LHCN-M2 (cell line): ENCODE results near the gene ALPI. TPM values are rescaled to one million over a fixed set of nuclear protein-coding genes. Genes with fewer than 3 reads are reported as not detected.
"Not testable (repeated sequence)": the region's sequence is repeated elsewhere in the genome, so short reads cannot be mapped to it uniquely, and the experiment has no call there.

ENCODE experiments used
- DNase-seq: peaks from one replicate; pipeline ENCODE4 v3.0.0-alpha.2; 2012; ENCODE audit warnings: low read depth
- total RNA-seq: library from RNA; depleted of rRNA; stranded (reverse); fragments of >200 nt; gene quantifications from 2 replicates; pipeline ENCODE4 v1.2.3, GENCODE V29; 2014

Gene ALPI
- total RNA-seq, 1 experiment from 2014 or later, result not detected

- not testable (repeated sequence) for DNase-seq
Measured at GRCh38 chr2:232441922-232442321, 14.0 kb upstream of the ALPI start.

GRCh38 chr2:232442431-232442830 lies 13.5 kb upstream of the ALPI start:
- peak; percentile 8 for DNase-seq

GRCh38 chr2:232443047-232443446 lies 12.9 kb upstream of the ALPI start:
- DNase-seq, result not testable (repeated sequence)

- DNase-seq, result not testable (repeated sequence)
Measured at GRCh38 chr2:232443669-232444408, 12.1 kb upstream of the ALPI start.

GRCh38 chr2:232444409-232445148 lies 11.4 kb upstream of the ALPI start:
- DNase-seq, result peak; percentile 61

GRCh38 chr2:232445149-232445885 lies 10.6 kb upstream of the ALPI start:
- DNase-seq, result not testable (repeated sequence)

- DNase-seq, result not testable (repeated sequence)
Measured at GRCh38 chr2:232446266-232446777, 9.6 kb upstream of the ALPI start.

GRCh38 chr2:232447091-232447620 lies 8.8 kb upstream of the ALPI start:
- no peak for DNase-seq

GRCh38 chr2:232447638-232448303 lies 8.2 kb upstream of the ALPI start:
- no peak for DNase-seq

GRCh38 chr2:232448304-232448690 lies 7.7 kb upstream of the ALPI start:
- no peak for DNase-seq

GRCh38 chr2:232449964-232450363 lies 6.0 kb upstream of the ALPI start:
- no peak for DNase-seq

- DNase-seq, result not testable (repeated sequence)
Measured at GRCh38 chr2:232451645-232452044, 4.3 kb upstream of the ALPI start.

- DNase-seq, result no peak
Measured at GRCh38 chr2:232454630-232455029, 1.3 kb upstream of the ALPI start.

- DNase-seq, result no peak
Measured at GRCh38 chr2:232456296-232457120, 555 bp downstream of the ALPI start.

GRCh38 chr2:232457121-232458011 lies 1.4 kb downstream of the ALPI start:
- DNase-seq, result no peak

GRCh38 chr2:232458051-232458660 lies 2.2 kb downstream of the ALPI start:
- DNase-seq, result no peak

GRCh38 chr2:232458661-232459418 lies 2.9 kb downstream of the ALPI start:
- DNase-seq, result no peak

- no peak for DNase-seq
Measured at GRCh38 chr2:232459419-232460035, 3.6 kb downstream of the ALPI start.
